ENCODE results near the gene SEMA3C.

The SEMA3C gene

DNA sequence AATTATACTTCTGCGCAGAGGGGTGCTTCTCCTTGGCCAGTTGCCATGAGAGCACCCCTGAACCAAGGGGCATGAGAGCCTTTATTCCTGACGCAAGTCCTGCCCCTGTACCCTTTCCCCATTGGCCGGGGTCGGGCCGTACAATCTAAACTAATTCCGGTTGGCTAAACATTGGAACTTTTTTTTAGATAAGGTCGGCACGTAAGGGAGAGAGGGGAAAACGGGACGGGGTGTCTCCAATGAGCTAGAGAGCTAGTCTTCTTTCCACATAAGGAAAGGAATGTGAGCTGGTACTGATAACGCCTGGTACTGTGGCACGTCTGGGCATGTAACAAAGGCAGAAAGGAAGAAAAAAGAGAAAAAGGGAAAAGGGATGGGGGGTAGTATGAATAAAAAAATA lies 183.5 kb downstream of the SEMA3C start:
- Histone ChIP-seq H3K9ac (no peak overlapping the region), H3K79me2 (no peaks in the 10 kb centered on the region), H3K27me3 (ENCODE audit: control insufficient read depth, insufficient read depth, low read length) (no peaks in the 10 kb centered on the region), H3K27ac (no peak overlapping the region), H3K4me3 (ENCODE audit: low read depth, low read length) (no peak overlapping the region), H3K4me1 (no peaks in the 10 kb centered on the region), H3K9me3 (ENCODE audit: control insufficient read depth, low read length) (no peaks in the 10 kb centered on the region), H3K4me2 (ENCODE audit: low read length) (no peak overlapping the region), H2AFZ (no peak overlapping the region), H3K36me3 (ENCODE audit: control insufficient read depth, insufficient read depth, low read length) (no peaks in the 10 kb centered on the region)
- TF ChIP-seq, protein P1, sequence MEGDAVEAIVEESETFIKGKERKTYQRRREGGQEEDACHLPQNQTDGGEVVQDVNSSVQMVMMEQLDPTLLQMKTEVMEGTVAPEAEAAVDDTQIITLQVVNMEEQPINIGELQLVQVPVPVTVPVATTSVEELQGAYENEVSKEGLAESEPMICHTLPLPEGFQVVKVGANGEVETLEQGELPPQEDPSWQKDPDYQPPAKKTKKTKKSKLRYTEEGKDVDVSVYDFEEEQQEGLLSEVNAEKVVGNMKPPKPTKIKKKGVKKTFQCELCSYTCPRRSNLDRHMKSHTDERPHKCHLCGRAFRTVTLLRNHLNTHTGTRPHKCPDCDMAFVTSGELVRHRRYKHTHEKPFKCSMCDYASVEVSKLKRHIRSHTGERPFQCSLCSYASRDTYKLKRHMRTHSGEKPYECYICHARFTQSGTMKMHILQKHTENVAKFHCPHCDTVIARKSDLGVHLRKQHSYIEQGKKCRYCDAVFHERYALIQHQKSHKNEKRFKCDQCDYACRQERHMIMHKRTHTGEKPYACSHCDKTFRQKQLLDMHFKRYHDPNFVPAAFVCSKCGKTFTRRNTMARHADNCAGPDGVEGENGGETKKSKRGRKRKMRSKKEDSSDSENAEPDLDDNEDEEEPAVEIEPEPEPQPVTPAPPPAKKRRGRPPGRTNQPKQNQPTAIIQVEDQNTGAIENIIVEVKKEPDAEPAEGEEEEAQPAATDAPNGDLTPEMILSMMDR (IDR thresholded peaks at IDR 0.05) = no peak

DNA sequence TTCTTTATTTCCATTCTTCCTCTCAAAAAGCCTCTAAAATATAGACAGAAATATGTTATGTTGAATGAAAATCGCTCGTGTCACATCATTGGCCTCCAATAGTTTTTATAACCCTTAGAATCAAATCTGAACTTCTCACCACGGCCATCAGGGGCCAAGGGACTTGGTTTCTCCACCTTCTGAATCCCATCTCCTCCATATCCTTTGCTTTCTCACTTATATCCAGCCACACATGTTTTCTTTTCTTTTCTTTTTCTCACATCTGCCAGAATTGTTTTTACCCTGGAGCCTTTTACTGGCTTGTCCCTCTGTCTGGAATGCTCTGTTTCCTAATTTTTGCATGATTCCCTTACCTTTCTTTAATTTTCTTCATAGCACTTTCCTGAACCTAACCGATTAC lies 184.8 kb downstream of the SEMA3C start:
- no peak overlapping the region for H3K9ac ChIP-seq
- no peaks in the 10 kb centered on the region for H3K36me3 ChIP-seq (ENCODE audit: control insufficient read depth, insufficient read depth, low read length)
- no peaks in the 10 kb centered on the region for H3K79me2 ChIP-seq
- TF ChIP-seq, protein P1 (IDR thresholded peaks at IDR 0.05) = no peak
- H3K9me3 ChIP-seq (ENCODE audit: control insufficient read depth, low read length) = no peaks in the 10 kb centered on the region
- no peak overlapping the region for H3K27ac ChIP-seq
- no peaks in the 10 kb centered on the region for H3K4me1 ChIP-seq
- no peaks in the 10 kb centered on the region for H3K27me3 ChIP-seq (ENCODE audit: control insufficient read depth, insufficient read depth, low read length)
- H2AFZ ChIP-seq = no peak overlapping the region
- H3K4me3 ChIP-seq (ENCODE audit: low read depth, low read length) = no peak overlapping the region
- H3K4me2 ChIP-seq (ENCODE audit: low read length) = no peak overlapping the region

DNA sequence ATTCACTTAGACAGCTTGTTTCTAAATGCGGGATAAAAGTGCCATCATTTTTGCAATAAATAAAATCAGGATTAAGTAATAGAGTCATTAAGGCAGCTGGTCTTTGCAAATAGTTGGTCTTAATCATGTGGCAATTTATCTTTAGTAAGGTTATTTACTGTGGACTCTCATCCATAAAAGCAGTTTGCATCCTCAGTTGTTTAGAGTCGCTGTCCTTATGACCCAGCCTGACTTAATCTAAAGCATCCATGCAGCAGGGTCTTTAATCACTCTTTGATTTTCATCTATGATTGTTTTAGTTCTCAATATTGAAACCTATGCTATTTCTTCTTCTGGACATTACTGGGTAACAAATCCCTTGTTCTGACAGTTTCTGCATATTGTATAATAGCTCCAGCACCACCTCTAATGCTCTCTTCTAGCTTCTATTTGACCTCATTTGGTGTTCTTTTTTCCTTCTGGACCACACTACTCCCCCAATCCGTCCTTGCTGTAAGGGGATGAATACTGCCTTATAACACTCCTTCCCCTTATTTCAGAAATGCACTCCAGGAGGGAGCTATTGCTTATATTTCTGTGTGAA lies 185.4 kb downstream of the SEMA3C start:
- Histone ChIP-seq H3K9ac (no peak overlapping the region), H3K9me3 (ENCODE audit: control insufficient read depth, low read length) (no peaks in the 10 kb centered on the region), H3K4me3 (ENCODE audit: low read depth, low read length) (no peak overlapping the region), H3K4me1 (no peaks in the 10 kb centered on the region), H3K4me2 (ENCODE audit: low read length) (no peak overlapping the region), H3K27me3 (ENCODE audit: control insufficient read depth, insufficient read depth, low read length) (no peaks in the 10 kb centered on the region), H3K27ac (no peak overlapping the region), H2AFZ (no peak overlapping the region), H3K36me3 (ENCODE audit: control insufficient read depth, insufficient read depth, low read length) (no peaks in the 10 kb centered on the region), H3K79me2 (no peaks in the 10 kb centered on the region)
- TF ChIP-seq, protein P1 (IDR thresholded peaks at IDR 0.05) = no peak

DNA sequence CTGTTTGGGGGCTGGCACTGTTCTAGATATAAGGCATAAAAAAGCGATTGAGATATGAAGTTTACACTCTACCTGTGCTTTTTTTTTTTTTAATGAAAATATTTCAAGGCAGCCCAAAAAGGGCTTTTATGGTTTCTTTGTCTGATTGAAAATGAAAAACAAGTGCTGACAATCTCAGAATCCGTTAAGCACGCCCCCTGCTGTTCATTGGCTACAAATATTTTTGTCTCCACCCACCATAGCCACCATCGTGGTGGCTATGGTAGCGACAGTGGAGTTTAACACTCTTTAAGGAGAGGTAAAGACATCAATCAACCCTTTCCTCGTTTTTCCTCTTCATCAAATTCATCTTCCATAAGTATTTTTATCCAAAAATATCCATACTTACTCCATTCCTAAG lies 186.2 kb downstream of the SEMA3C start:
- Histone ChIP-seq H3K4me1 (no peaks in the 10 kb centered on the region), H3K4me2 (ENCODE audit: low read length) (no peak overlapping the region), H3K9ac (no peak overlapping the region), H3K36me3 (ENCODE audit: control insufficient read depth, insufficient read depth, low read length) (no peaks in the 10 kb centered on the region), H2AFZ (no peak overlapping the region), H3K27ac (no peak overlapping the region), H3K4me3 (ENCODE audit: low read depth, low read length) (no peak overlapping the region), H3K27me3 (ENCODE audit: control insufficient read depth, insufficient read depth, low read length) (no peaks in the 10 kb centered on the region), H3K9me3 (ENCODE audit: control insufficient read depth, low read length) (no peaks in the 10 kb centered on the region), H3K79me2 (no peaks in the 10 kb centered on the region)
- TF ChIP-seq, protein P1 (IDR thresholded peaks at IDR 0.05) = no peak

DNA sequence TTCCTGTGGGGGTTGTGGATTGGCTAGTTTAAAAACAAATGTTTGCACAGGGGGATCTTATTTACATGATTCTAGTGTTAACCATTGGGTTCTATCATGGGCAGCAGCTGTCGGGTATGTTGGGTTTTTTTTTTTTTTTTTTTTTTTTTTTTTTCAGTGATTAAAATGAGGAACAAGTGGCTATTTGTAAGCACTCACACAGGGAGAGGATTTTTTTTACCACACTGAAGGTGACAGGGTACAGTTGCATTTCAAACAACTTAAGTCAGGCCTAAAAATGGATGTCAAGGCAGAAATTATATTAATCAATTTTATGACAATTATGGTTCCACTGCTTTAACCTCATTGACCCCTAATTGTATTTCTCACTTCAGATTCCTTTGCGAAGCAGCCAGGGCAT lies 187.6 kb downstream of the SEMA3C start:
- Histone ChIP-seq H3K36me3 (ENCODE audit: control insufficient read depth, insufficient read depth, low read length) (no peaks in the 10 kb centered on the region), H3K4me1 (no peaks in the 10 kb centered on the region), H3K9me3 (ENCODE audit: control insufficient read depth, low read length) (no peaks in the 10 kb centered on the region), H3K27ac (no peak overlapping the region), H3K4me2 (ENCODE audit: low read length) (no peak overlapping the region), H3K9ac (no peak overlapping the region), H3K27me3 (ENCODE audit: control insufficient read depth, insufficient read depth, low read length) (no peaks in the 10 kb centered on the region), H3K4me3 (ENCODE audit: low read depth, low read length) (no peak overlapping the region), H3K79me2 (no peaks in the 10 kb centered on the region), H2AFZ (no peak overlapping the region)
- TF ChIP-seq, protein P1 (IDR thresholded peaks at IDR 0.05) = no peak

Data from parathyroid adenoma (tissue), 2 donors.